ENCODE measurements around the gene TTLL5. TPM values are rescaled to one million over a fixed set of nuclear protein-coding genes. Genes with fewer than 3 reads are reported as not detected.

The TTLL5 gene
- total RNA-seq, 1 experiment from 2014 or later = 35.7 TPM

DNA sequence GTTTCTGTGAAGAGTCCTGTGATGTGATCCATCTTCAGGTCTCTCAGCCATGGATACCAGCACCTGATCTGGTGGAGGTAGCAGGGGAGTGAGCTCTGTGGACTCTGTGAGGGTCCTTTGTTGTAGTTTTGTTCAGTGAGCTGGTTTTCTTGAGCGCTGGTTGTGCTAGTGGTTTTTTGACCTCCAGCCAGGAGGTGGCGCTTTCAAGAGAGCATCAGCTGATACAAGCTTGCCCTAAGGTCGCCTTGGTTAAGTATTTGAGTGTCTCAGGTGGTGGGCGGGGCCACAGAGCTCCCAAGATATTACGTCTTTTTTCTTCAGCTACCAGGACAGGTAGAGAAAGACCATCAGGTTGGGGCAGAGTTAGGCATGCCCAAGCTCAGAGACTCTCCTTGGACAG is 139.7 kb downstream of the TTLL5 start:
- Histone ChIP-seq H3K4me2 (ENCODE audit: insufficient read depth, insufficient read length, low read length) (no peak overlapping the region), H3K18ac (ENCODE audit: insufficient read length, low read depth, low read length) (no peak overlapping the region), H2BK120ac (ENCODE audit: low read depth, low read length, poor library complexity, severe bottlenecking) (no peak overlapping the region), H2BK20ac (ENCODE audit: low read depth, low read length, poor library complexity, severe bottlenecking) (no peak overlapping the region), H3K27ac (ENCODE audit: insufficient read length, low read depth, low read length) (no peak overlapping the region), H2AK5ac (ENCODE audit: insufficient read length, low read length) (no peak overlapping the region), H4K20me1 (ENCODE audit: control insufficient read depth, insufficient read depth, insufficient read length) (no peaks in the 10 kb centered on the region), H2BK12ac (ENCODE audit: insufficient read length, low read depth, low read length) (no peak overlapping the region), H3K9ac (ENCODE audit: extremely low read depth, insufficient read length, low read length) (no peak overlapping the region), H3T11ph (ENCODE audit: low read length) (no peak overlapping the region), H4K5ac (ENCODE audit: insufficient read length, low read depth, low read length) (no peak overlapping the region), H3K79me2 (ENCODE audit: insufficient read depth, low read length) (no peaks in the 10 kb centered on the region), H3K14ac (ENCODE audit: insufficient read depth, low read length) (no peak overlapping the region), H3K23ac (ENCODE audit: insufficient read length, low read depth, low read length) (no peak overlapping the region), H4K91ac (ENCODE audit: insufficient read length, low read depth, low read length) (no peak overlapping the region), H3K79me1 (ENCODE audit: insufficient read depth, low read depth, low read length, poor library complexity, severe bottlenecking) (no peaks in the 10 kb centered on the region), H2BK5ac (ENCODE audit: insufficient read length, low read length) (no peak overlapping the region), H2AFZ (ENCODE audit: low read length) (no peak overlapping the region), H4K8ac (replicated peaks; ENCODE audit: insufficient read length, low read depth, low read length) (no peak overlapping the region), H3K4me1 (ENCODE audit: insufficient read depth, low read length) (no peaks in the 10 kb centered on the region), H3K4ac (ENCODE audit: low read depth, low read length) (no peak overlapping the region), H3K23me2 (ENCODE audit: insufficient read length, low read depth, low read length, poor library complexity, severe bottlenecking) (no peaks in the 10 kb centered on the region), H3K56ac (ENCODE audit: insufficient read length, low read depth, low read length) (no peak overlapping the region), H3K27me3 (ENCODE audit: insufficient read depth, low read length) (no peaks in the 10 kb centered on the region), H3K9me3 (ENCODE audit: control insufficient read depth, low read depth, low read length) (no peaks in the 10 kb centered on the region), H2BK15ac (ENCODE audit: low read depth, low read length) (no peak overlapping the region)
- peaks cover 0 to 2% of the 10 kb centered on the region in 2 experiments; a peak in 3 of 5 replicates for H3K9me3 Mint-ChIP-seq
- no peak overlapping the region for H3K4me3 Mint-ChIP-seq
- H3K27me3 Mint-ChIP-seq (ENCODE audit: low read depth) = no peaks in the 10 kb centered on the region
- TF ChIP-seq, protein P1, sequence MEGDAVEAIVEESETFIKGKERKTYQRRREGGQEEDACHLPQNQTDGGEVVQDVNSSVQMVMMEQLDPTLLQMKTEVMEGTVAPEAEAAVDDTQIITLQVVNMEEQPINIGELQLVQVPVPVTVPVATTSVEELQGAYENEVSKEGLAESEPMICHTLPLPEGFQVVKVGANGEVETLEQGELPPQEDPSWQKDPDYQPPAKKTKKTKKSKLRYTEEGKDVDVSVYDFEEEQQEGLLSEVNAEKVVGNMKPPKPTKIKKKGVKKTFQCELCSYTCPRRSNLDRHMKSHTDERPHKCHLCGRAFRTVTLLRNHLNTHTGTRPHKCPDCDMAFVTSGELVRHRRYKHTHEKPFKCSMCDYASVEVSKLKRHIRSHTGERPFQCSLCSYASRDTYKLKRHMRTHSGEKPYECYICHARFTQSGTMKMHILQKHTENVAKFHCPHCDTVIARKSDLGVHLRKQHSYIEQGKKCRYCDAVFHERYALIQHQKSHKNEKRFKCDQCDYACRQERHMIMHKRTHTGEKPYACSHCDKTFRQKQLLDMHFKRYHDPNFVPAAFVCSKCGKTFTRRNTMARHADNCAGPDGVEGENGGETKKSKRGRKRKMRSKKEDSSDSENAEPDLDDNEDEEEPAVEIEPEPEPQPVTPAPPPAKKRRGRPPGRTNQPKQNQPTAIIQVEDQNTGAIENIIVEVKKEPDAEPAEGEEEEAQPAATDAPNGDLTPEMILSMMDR (conservative IDR thresholded peaks at IDR 0.05) = peak; percentile 66
- no CpG with 5 or more reads among the region's 5 CpGs for WGBS (ENCODE audit: extremely low coverage, insufficient read length, low lambda C conversion rate)
- peak; percentile 69 for DNase-seq
- H3K27ac Mint-ChIP-seq = no peak overlapping the region
- peaks cover 22 to 31% (median 30%) of the 10 kb centered on the region in 3 experiments for H3K36me3 Mint-ChIP-seq (ENCODE audit: insufficient read depth in 1 of 3, low read depth in 3 of 3)
- peaks cover 6 to 15% of the 10 kb centered on the region in 2 experiments for H3K4me1 Mint-ChIP-seq
